GM19468 (cell line): ENCODE measurements around the gene STK35.

Source experiments
- ATAC-seq: cut with Tn5 transposase; IDR thresholded peaks from one replicate; pipeline ENCODE4 v1.9.1; 2021; ENCODE audit warnings: mild to moderate bottlenecking, moderate library complexity, moderate number of reproducible peaks; ENCODE audit not compliant: unreplicated experiment; ENCODE audit errors: extremely low read depth

The STK35 gene

GRCh38 chr20:2101057-2101864 is at the start of gene STK35:
Gene STK35, plus strand, starts transcription at chr20:2101827. Its CDS starts 55 bp downstream, at chr20:2101882.
- peak; percentile 9 for ATAC-seq

GRCh38 chr20:2051946-2052345 is 49.7 kb upstream of the STK35 start:
- no peak for ATAC-seq

- no peak for ATAC-seq
Measured at GRCh38 chr20:2052741-2053140, 48.9 kb upstream of the STK35 start.

GRCh38 chr20:2053615-2054014 is 48.0 kb upstream of the STK35 start:
- ATAC-seq, result no peak

- ATAC-seq, result no peak
Measured at GRCh38 chr20:2054911-2055310, 46.7 kb upstream of the STK35 start.

GRCh38 chr20:2059411-2059810 is 42.2 kb upstream of the STK35 start:
- no peak for ATAC-seq

GRCh38 chr20:2065099-2065498 is 36.5 kb upstream of the STK35 start:
- no peak for ATAC-seq

GRCh38 chr20:2066461-2067122 is 35.0 kb upstream of the STK35 start:
- ATAC-seq, result no peak

- ATAC-seq, result no peak
Measured at GRCh38 chr20:2080532-2081224, 20.9 kb upstream of the STK35 start.

GRCh38 chr20:2084703-2085102 is 16.9 kb upstream of the STK35 start:
- no peak for ATAC-seq

GRCh38 chr20:2086177-2086979 is 15.2 kb upstream of the STK35 start:
- no peak for ATAC-seq

GRCh38 chr20:2086980-2087377 is 14.6 kb upstream of the STK35 start:
- no peak for ATAC-seq

- no peak for ATAC-seq
Measured at GRCh38 chr20:2088891-2089290, 12.7 kb upstream of the STK35 start.

GRCh38 chr20:2089447-2089846 is 12.2 kb upstream of the STK35 start:
- no peak for ATAC-seq

GRCh38 chr20:2093159-2093781 is 8.4 kb upstream of the STK35 start:
- ATAC-seq, result no peak

- no peak for ATAC-seq
Measured at GRCh38 chr20:2093883-2094282, 7.7 kb upstream of the STK35 start.

GRCh38 chr20:2101865-2102584 is 398 bp downstream of the STK35 start:
- ATAC-seq, result peak; percentile 51

GRCh38 chr20:2102585-2103460 is 1.2 kb downstream of the STK35 start:
- peak; percentile 25 for ATAC-seq
